Ovary (tissue), 3 donors: ENCODE measurements around the gene APOBEC4.

Source experiments
- CTCF ChIP-seq, 3 donors: fragments of 450-650 bp in 2 of 3; fragments of 200-600 bp in 1 of 3; IDR thresholded peaks; one replicate each; pipeline versions ENCODE4 v1.5.1 to v1.8.0; 2016 to 2022; ENCODE audit warnings: antibody characterized with exemption in 3 of 3, mild to moderate bottlenecking in 1 of 3
- POLR2A ChIP-seq: fragments of 450-650 bp; IDR thresholded peaks from one replicate; pipeline ENCODE4 v1.6.1; 2017; ENCODE audit warnings: antibody characterized with exemption, mild to moderate bottlenecking, moderate library complexity
- donor health status: DM: no; HTN: no; CAD: no.

GRCh38 chr1:183619781-183620180, 33.3 kb downstream of the APOBEC4 start:
- TF ChIP-seq POLR2A (no peak), CTCF (IDR thresholded peaks at IDR 0.05) (no peak)
